RWPE1 (cell line): Measurements from ENCODE around the gene CTTNBP2.

ENCODE experiments used
- CTCF ChIA-PET: fragments of 350-600 bp; sonication (Branson Sonifier 250); formaldehyde crosslinking; extraction: SDS; loops from one replicate; lab custom pipeline; 2021; lab: Yijun Ruan, JAX
- POLR2A ChIA-PET: fragments of 400-600 bp; formaldehyde crosslinking; extraction: SDS; loops from one replicate; lab custom pipeline; 2020; ENCODE audit warnings: antibody characterized with exemption; ENCODE audit not compliant: low non-redundant PET; lab: Yijun Ruan, JAX
- DNase-seq: peaks from one replicate; pipeline ENCODE4 v3.0.0; 2012; ENCODE audit warnings: low spot score
- H3K27ac ChIP-seq: fragments of 450-650 bp; 2 replicates; pipeline ENCODE4 v1.5.1; 2017
- TF ChIP-seq, protein P1 (sequence below): fragments of 450-650 bp; conservative IDR thresholded peaks from 2 replicates; pipeline ENCODE4 v1.5.1; 2017; ENCODE audit warnings: low read depth, mild to moderate bottlenecking

Gene CTTNBP2

DNA sequence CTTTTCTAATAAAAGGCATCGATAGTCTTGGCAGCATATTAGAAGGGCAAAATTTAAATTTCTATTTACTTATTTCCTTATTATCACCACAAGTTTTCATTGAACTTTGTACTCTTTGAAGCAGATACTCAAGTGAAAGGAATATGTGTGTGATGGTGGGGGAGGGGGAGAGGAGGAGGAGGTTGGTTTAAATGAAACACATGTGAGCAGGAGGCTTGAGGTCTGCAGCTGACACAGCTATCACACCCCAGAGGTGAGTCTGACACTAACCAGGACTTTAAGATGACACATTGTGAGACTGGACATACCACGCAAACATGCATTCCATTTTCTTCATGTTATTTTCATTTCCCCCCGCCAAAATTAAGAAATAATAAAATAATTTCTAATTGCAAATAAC, 63.3 kb downstream of the CTTNBP2 start:
- TF ChIP-seq, protein P1, sequence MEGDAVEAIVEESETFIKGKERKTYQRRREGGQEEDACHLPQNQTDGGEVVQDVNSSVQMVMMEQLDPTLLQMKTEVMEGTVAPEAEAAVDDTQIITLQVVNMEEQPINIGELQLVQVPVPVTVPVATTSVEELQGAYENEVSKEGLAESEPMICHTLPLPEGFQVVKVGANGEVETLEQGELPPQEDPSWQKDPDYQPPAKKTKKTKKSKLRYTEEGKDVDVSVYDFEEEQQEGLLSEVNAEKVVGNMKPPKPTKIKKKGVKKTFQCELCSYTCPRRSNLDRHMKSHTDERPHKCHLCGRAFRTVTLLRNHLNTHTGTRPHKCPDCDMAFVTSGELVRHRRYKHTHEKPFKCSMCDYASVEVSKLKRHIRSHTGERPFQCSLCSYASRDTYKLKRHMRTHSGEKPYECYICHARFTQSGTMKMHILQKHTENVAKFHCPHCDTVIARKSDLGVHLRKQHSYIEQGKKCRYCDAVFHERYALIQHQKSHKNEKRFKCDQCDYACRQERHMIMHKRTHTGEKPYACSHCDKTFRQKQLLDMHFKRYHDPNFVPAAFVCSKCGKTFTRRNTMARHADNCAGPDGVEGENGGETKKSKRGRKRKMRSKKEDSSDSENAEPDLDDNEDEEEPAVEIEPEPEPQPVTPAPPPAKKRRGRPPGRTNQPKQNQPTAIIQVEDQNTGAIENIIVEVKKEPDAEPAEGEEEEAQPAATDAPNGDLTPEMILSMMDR: no peak
- DNase-seq: no peak
- CTCF ChIA-PET: no interaction called here
- H3K27ac ChIP-seq: no peak overlapping the region
- POLR2A ChIA-PET: no interaction called here

DNA sequence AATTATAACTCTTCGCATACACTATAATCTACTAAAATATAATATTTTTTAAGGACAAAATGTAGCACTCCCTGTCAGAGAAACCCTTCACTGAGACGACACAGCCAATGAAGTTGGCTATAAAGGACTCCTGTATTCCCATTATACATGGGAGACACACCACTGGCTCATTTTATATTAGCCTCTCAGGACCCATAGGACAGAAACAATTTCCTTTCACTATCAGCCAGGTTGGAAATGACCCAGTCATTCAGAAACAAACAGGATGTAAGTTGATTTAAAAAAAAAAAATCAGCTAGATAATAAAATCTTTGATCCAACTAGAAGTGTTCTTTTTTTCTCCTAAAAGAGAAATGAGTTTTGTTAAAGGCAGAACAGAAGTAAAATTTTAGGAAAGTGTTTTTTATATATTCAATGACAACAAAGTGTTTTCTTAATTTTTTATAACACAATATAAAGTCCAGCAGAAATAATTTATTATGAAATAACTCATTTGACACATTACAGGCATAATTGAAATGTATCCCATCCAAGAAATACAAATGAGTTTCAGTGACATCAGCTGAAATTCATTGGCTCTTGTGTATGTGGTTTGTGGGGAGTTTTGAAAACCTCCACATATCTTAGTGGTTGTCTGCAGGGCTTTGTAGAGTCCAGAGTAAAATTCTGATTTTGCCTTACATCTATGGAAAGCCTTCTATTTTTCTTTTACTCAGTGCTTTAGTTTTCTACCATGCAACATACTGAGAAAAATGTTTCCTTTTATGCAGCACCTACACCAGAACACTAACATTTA, 64.1 kb downstream of the CTTNBP2 start:
- H3K27ac ChIP-seq: no peak overlapping the region
- POLR2A ChIA-PET: no interaction called here
- DNase-seq: no peak
- CTCF ChIA-PET: no interaction called here
- TF ChIP-seq, protein P1: no peak

DNA sequence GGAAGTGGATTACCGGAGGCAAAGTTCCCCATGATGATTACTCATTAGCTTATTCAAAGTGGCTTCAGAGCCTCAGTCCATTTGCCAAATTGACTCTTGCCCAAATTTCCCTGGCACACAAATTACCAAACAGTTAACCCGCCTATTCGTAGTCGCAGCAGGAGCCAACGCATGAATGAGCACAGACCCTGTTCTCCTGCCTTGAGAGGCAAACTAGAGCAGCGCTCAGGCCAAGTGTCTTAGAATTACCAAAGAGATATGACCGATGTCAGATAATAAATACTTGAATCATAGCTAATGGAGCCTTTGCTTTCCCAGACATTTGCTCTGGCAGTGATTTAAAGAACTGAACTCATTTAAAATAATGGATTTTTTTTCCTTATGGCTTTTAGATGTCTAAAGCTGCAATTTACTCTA, 64.9 kb downstream of the CTTNBP2 start:
- TF ChIP-seq, protein P1: no peak
- DNase-seq: no peak
- ChIA-PET CTCF (no interaction called here), POLR2A (no interaction called here)
- H3K27ac ChIP-seq: no peak overlapping the region

DNA sequence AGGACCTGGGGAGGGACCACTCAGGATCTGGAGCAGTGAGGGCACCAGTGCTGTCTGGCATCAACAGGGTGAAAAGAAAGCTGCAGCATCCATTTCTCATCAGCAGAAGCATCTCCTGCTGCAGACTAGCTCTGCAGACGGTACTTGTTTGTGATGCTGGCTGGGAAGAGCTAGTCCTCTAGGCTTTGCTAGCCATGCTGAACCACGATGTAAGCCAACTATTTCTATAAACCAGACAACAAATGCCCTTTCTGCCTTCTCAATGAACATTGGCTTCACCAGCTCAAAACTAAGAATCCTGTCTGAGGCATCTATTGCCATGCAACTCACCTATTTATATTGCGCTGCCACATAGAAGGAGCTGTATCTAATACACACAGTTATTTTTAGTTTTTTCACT, 65.6 kb downstream of the CTTNBP2 start:
- CTCF ChIA-PET: interaction anchor here (0.5 kb wide), 1 partner anchor 8 kb away, joined by 3 read pairs; no protein-coding TSS in a partner anchor
- POLR2A ChIA-PET: no interaction called here
- no peak for DNase-seq
- TF ChIP-seq, protein P1: no peak
- no peak overlapping the region for H3K27ac ChIP-seq

DNA sequence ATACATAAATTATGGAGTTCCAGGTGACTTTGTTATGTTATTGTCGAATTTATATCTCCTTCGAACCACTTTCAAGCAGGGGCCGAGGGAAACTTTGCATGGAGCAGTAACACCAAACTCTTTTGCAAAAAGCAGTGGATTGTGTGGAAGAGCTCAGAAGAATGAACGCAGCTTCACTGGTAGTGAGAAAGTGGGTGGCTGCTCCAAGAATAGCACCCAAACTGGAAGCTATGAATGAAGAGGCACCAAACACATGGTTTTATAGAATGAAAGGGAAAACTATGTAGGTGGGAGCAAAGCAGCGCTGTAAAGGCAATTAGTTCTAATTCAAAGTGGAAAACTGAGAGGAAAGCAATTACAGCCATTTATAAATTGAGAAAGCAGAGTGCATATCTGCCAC, 67.2 kb downstream of the CTTNBP2 start:
- TF ChIP-seq, protein P1: no peak
- no peak for DNase-seq
- H3K27ac ChIP-seq: no peak overlapping the region
- ChIA-PET CTCF (no interaction called here), POLR2A (no interaction called here)

DNA sequence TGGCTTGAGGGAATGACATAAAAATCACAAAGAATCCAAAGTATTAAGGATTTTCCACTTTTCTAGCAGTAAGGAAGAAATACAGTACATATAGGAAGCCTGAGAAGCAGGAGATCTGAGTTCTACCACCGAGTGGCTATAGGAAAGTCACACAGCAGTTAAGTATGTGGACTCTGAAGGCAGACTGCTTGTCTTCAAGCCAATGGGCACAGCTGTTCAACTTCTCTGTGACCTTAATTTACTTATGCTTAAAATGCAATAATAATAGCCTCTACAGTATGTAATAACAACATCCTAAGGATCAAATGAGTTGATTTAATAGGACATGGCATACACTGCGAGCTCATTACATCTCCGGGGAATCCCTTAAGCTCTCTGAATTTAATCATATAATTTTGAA, 68.0 kb downstream of the CTTNBP2 start:
- no peak for DNase-seq
- TF ChIP-seq, protein P1: no peak
- H3K27ac ChIP-seq: no peak overlapping the region
- ChIA-PET POLR2A (no interaction called here), CTCF (no interaction called here)
